ENCODE measurements around the gene HLA-B.

- TF ChIP-seq CTCF (IDR thresholded peaks at IDR 0.05), result peak; percentile 73 to 97 (median 94)
- TF ChIP-seq POLR2A (IDR thresholded peaks at IDR 0.05), result no peak
These were observed 39.6 kb upstream of the HLA-B start for GRCh38 chr6:31396422-31397152.

Measured in right lobe of liver (tissue), 4 donors.